IPS-18c (cell line): ENCODE results near the gene RIPOR3.

ENCODE experiments used
- H3K4me3 ChIP-seq: 2 replicates; pipeline ENCODE4 v1.7.0; 2013; ENCODE audit warnings: low read depth, mild to moderate bottlenecking, low read length, moderate library complexity; ENCODE audit not compliant: insufficient read depth
- H3K9me3 ChIP-seq: one replicate; pipeline ENCODE4 v1.6.1; 2013; ENCODE audit warnings: mild to moderate bottlenecking, low read length, moderate library complexity; ENCODE audit not compliant: control insufficient read depth, insufficient read depth

RIPOR3 gene

DNA sequence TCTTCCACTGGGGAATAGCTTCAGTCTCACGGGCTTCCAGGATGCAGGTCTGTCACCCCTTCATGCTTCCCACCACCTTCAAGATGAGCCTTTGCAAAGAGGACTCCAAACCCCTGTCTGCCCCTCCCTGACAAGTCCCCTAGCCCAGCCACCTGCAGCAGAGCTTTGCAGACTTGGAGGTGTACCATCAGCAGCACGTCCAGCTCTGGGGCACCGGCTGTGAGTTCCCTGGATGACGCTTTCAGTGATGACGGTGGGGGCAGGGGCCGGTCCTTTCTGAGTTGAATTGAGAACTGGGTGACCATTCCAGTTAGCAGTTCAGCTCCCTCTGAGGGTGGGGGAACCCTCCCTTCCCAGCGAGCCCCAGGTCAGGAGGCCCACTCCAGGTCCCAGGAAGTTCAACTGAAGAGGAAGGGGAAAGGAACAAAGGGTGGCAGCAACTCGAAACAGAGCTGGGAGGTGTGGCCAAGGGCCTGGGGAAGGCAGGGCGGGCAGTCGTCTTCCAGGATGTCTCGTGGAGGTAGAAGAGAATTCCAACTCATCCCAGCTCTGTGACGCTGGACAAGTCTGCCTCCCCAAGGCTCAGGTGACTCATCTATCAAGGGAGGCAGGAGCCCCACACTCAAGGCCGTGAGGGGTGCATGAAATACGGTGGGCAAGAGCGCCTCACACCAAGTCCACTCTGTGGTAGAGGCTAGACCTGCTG lies 95.2 kb downstream of the RIPOR3 start:
- no peaks in the 10 kb centered on the region for H3K9me3 ChIP-seq
- H3K4me3 ChIP-seq, result no peak overlapping the region

DNA sequence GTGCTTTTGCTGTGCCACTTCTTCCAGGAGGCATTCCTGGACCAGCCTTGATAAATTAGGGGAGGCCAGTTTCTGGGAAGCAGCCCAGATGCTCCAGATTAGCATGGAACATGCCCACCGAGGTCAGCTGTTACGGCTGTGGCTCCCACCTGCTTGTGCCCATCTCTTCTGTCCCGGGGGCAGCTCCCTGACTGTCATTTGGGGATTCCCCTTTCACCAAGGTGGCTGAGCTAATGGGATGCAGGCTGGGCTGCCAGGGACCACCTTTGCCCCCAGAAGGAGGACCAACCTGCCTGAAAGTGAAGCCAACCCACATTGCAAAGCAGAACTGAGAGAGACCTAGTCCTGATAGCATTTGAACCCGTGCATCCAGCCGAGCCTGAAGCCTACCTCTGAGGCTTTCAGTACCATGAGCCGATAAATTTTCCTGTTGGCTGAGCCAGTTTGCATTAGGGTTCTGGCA lies 95.9 kb downstream of the RIPOR3 start:
- no peaks in the 10 kb centered on the region for H3K9me3 ChIP-seq
- no peak overlapping the region for H3K4me3 ChIP-seq

DNA sequence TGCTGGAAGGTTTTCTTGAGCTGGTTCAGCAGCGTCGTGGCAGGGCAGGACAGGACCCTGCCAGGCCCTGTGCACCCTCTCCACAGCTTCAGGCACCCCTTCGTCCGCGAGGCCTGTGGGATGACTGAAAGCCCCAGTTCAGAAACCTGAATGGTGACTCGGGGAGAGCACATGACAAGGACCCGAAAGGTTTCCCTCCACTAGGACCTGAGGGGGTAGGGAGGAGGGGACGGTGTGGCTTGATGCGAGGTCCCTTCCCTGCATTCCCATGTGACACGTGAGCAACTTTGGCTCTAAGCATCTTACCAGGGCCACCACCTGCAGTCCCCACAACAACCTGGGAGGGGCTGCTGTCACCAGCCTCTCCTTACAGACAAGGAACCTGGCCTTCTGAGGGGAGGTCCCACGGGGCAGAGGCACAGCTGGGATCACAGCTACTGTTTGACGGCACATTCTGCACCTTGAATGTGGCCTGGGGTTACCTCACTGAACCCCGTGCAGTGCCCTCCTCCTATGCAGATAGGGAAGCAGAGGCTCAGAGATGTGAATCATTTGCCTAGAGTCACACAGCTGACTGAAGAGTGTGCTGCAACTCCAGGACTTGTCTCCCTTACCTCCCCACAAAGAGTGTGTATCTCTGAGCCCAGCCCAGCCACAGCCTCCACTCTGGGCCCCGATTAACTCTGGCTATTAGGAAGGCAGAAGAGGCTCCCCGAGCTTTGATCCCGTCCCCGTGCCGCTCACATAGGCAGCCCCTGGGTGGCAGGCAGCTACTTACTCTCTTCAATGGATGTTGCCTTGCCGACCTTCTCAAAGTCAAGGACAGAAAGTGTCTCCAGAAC lies 96.5 kb downstream of the RIPOR3 start:
- Histone ChIP-seq H3K4me3 (no peak overlapping the region), H3K9me3 (no peaks in the 10 kb centered on the region)

GRCh38 chr20:50594231-50594590 lies 97.1 kb downstream of the RIPOR3 start:
- Histone ChIP-seq H3K9me3 (no peaks in the 10 kb centered on the region), H3K4me3 (no peak overlapping the region)

- Histone ChIP-seq H3K9me3 (no peaks in the 10 kb centered on the region), H3K4me3 (no peak overlapping the region)
Observed at GRCh38 chr20:50593005-50593335, 98.4 kb downstream of the RIPOR3 start.

DNA sequence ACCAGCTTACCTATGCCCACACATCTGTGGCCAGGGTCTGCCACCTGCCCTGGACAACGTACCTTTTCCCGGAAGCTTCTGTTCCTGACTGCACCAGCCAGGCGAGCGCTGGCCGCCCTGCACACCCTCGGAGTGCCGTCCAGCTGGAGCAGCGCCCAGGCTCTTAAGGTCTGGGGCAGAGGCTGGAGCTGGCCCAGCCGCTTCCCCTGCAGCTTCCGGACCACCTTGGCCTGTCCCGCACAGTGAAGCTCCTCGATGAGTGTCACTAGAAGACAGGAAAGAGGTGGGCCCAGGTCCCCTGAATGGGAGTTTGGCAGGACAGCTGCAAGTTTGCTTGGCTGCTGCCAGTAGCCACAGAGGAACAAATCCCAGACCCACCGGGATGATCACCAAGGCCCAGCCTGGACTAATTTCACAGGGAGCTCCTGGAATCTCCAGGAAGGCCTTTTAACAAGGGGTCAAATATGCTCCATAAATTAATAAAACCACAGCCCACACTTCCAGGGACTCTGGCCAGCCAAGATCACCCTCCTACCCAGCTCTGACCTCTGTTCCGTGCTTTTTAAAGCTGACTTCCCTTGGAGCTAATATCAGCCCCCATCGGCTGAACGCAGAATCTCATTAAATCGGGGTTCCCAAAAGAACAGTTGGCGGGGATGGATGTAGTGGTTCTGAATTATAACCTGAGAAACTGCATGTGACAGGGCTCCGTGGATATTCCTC lies 98.9 kb downstream of the RIPOR3 start:
- H3K4me3 ChIP-seq, result no peak overlapping the region
- no peaks in the 10 kb centered on the region for H3K9me3 ChIP-seq

GRCh38 chr20:50591233-50591852 lies 100.0 kb downstream of the RIPOR3 start:
- Histone ChIP-seq H3K9me3 (no peaks in the 10 kb centered on the region), H3K4me3 (no peak overlapping the region)

- no peak overlapping the region for H3K4me3 ChIP-seq
- no peaks in the 10 kb centered on the region for H3K9me3 ChIP-seq
Observed at GRCh38 chr20:50590348-50590664, 101.0 kb downstream of the RIPOR3 start.

DNA sequence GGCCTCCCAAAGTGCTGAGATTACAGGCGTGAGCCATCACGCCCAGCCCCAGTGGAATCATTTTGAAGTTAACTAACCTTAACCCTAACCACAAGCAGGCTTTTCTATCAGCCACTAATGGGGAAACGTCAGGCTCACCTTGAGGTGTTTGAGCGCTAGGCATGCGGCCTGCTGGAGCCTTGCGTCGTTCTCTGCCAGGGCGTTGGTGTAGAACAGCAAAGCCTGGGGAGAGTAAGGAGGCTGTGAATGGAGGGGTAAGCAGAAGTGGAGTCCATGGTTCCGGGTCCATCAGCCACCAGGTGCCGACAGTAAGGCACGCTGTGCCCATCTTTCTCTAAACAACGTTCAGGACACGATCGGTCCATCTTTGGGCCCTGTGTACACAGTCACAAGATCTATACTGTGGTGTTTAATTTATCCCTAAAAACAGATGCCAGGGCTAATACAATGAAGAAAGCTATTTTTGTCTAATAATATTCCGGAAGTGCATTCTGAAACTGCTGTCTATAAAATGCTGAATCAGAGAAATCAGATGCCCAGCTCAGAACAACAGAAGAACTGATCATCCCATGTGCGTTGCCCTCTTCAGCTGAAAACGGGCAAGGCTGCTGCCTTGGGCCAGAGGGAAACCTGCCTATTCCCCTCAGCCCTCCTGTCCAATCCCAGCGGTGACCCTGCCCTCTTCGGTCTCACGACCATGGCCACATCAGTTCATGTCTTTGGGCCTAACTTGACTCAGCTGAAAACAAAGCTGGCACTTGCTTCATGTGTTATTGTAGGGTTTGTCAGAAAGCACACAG lies 101.6 kb downstream of the RIPOR3 start:
- Histone ChIP-seq H3K4me3 (no peak overlapping the region), H3K9me3 (no peaks in the 10 kb centered on the region)

DNA sequence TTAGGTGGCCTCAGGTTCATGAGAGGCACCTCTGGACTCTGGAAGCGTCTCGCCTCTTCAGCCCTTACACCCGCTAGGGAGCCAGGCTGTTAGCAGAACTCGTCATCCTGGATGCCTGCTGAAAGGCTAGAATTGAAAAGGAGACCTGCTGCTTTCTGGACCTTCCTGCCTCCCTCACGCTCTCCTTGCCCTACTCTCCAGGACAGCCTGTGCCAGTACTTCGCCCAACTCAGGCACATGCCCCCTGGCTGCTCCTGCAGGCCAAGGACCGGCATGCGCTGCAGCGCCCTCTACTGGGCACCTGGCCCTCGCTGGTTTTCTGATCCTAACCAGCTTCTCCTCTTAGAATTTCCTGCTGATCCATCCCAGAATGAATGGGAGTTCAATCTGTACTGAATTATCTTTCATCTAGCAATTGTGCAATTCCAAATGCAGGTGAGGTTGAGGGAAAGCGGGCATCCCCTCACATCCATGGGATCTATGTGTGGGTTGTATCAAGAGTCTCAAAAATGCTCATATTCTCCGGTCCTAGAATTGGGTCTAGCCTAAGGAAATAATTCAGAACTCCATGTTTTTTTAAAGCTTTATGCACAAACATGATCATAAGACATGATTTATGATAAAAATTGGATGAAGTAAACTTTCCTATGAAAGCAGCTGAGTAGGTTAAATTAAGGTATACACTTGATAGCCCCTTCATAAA lies 103.2 kb downstream of the RIPOR3 start:
- Histone ChIP-seq H3K4me3 (no peak overlapping the region), H3K9me3 (no peaks in the 10 kb centered on the region)

GRCh38 chr20:50587291-50587961 lies 103.9 kb downstream of the RIPOR3 start:
- Histone ChIP-seq H3K9me3 (no peaks in the 10 kb centered on the region), H3K4me3 (no peak overlapping the region)

DNA sequence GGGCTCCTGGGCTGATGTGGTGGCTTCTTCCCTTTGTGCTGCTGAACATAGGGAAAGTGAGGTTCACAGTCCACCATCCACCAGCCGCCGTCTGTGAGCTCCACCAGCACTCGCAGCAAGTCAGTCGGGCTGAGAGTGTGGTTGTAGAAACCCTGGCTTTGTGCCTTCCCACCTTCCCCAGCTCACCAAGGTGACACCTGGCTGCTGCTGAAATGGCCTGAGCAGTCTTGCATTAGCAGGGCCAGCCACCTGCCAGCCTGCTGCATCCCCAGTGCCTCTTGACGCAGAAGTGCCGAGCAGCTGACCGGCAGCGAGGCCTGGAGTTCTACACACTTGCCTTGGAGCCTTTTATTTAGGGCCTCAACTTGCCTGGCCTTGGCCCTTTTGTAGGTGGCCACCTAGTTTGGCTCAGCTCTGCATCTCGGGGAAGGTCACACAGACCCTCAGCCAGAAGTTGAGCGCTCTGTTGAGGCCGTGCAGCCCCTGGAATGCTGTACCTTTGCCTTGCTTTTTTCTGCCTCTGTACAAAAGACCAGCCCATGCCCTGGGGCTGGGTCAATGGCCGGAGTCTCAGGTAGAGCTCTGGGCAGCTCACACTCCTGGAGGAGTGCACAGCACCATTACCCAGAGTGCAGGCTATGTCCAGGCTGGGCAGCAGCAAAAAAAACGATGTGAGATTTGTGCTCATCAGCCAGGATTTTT lies 104.7 kb downstream of the RIPOR3 start:
- no peaks in the 10 kb centered on the region for H3K9me3 ChIP-seq
- no peak overlapping the region for H3K4me3 ChIP-seq

- Histone ChIP-seq H3K4me3 (no peak overlapping the region), H3K9me3 (no peaks in the 10 kb centered on the region)
Observed at GRCh38 chr20:50585678-50586077, 105.7 kb downstream of the RIPOR3 start.

GRCh38 chr20:50585214-50585613 lies 106.1 kb downstream of the RIPOR3 start:
- H3K4me3 ChIP-seq, result no peak overlapping the region
- H3K9me3 ChIP-seq, result no peaks in the 10 kb centered on the region

- Histone ChIP-seq H3K9me3 (no peaks in the 10 kb centered on the region), H3K4me3 (no peak overlapping the region)
Observed at GRCh38 chr20:50584687-50585086, 106.7 kb downstream of the RIPOR3 start.
